Measurements from ENCODE around the gene ATRNL1.

ATRNL1 gene

DNA sequence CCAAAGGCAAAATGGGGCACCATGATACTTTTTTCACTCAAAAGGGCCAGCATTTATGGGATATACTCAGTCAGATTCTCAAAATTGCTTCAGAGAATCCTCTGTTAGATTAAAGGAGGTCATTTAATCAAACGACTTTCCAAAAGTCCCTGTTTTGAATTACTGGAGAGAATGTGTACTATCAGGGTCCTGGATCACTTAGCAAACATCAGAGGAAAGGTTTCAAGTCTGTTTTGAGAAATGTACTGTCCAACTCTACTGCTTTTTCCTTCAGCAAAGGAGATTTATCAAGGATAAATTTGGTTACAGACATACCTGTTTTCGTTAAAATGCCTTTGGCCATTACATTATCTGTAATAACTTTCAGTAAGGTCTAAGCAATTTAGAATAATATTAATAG lies 838.9 kb downstream of the ATRNL1 start:
- no peaks in the 10 kb centered on the region for H3K27me3 ChIP-seq (ENCODE audit: control insufficient read depth, insufficient read depth, low read length)

DNA sequence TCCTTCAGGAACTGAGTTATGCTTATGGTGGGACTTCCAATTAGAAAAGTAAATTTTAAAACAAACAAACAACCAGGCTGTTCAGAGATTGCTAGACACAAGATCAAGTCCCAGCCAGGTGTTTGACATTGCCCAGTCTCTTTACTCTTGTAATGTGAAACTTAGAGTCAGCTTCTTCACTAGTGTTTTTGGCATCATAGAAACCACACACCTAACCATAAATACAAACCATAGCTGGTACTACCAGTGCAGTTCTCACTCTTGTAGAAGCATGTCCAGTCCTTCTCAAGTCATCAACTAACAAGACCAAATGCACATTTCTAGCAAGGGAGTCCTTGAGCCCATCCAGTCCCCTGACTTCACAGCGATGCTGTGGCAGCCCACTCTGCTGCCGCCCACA lies 839.9 kb downstream of the ATRNL1 start:
- Histone ChIP-seq H3K27ac (ENCODE audit: low read depth, low read length) (no peak overlapping the region), H3K36me3 (ENCODE audit: control insufficient read depth, insufficient read depth, low read length) (no peaks in the 10 kb centered on the region), H3K4me3 (ENCODE audit: low read depth, low read length) (no peak overlapping the region), H3K9me3 (ENCODE audit: control insufficient read depth, insufficient read depth, low read depth, low read length) (no peaks in the 10 kb centered on the region), H3K27me3 (ENCODE audit: control insufficient read depth, insufficient read depth, low read length) (no peaks in the 10 kb centered on the region), H3K4me1 (ENCODE audit: control insufficient read depth, insufficient read depth, low read length) (no peaks in the 10 kb centered on the region), H3K9ac (ENCODE audit: low read length) (no peak overlapping the region)

More for the DNA sequence above, 838.9 kb downstream of the ATRNL1 start:
- H3K9me3 ChIP-seq (ENCODE audit: control insufficient read depth, insufficient read depth, low read depth, low read length): no peaks in the 10 kb centered on the region
- H3K4me1 ChIP-seq (ENCODE audit: control insufficient read depth, insufficient read depth, low read length): no peaks in the 10 kb centered on the region
- H3K4me3 ChIP-seq (ENCODE audit: low read depth, low read length): no peak overlapping the region
- H3K36me3 ChIP-seq (ENCODE audit: control insufficient read depth, insufficient read depth, low read length): no peaks in the 10 kb centered on the region
- H3K9ac ChIP-seq (ENCODE audit: low read length): no peak overlapping the region
- H3K27ac ChIP-seq (ENCODE audit: low read depth, low read length): no peak overlapping the region

DNA sequence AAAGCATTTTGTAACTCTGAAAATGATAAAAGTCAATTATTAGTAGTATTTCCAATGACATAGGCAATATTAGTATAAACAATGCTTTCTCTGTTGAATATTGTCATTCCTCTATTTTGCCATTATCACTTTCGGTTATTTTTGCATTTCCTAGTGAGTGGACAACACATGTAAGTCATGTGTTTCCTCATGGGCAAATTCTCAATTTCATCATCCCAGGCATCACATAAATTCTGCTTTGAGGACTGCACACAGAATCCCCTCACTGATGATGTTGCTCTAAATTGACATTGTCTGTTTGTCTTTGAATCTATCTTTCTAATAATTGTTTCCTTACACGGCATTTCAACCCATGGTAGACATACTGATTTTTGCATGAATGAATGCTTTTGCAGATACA lies 842.6 kb downstream of the ATRNL1 start:
- Histone ChIP-seq H3K27ac (ENCODE audit: low read depth, low read length) (no peak overlapping the region), H3K4me1 (ENCODE audit: control insufficient read depth, insufficient read depth, low read length) (no peaks in the 10 kb centered on the region), H3K9ac (ENCODE audit: low read length) (no peak overlapping the region), H3K27me3 (ENCODE audit: control insufficient read depth, insufficient read depth, low read length) (no peaks in the 10 kb centered on the region), H3K4me3 (ENCODE audit: low read depth, low read length) (no peak overlapping the region), H3K36me3 (ENCODE audit: control insufficient read depth, insufficient read depth, low read length) (no peaks in the 10 kb centered on the region), H3K9me3 (ENCODE audit: control insufficient read depth, insufficient read depth, low read depth, low read length) (no peaks in the 10 kb centered on the region; the same call in 1 of the 2 replicates)

DNA sequence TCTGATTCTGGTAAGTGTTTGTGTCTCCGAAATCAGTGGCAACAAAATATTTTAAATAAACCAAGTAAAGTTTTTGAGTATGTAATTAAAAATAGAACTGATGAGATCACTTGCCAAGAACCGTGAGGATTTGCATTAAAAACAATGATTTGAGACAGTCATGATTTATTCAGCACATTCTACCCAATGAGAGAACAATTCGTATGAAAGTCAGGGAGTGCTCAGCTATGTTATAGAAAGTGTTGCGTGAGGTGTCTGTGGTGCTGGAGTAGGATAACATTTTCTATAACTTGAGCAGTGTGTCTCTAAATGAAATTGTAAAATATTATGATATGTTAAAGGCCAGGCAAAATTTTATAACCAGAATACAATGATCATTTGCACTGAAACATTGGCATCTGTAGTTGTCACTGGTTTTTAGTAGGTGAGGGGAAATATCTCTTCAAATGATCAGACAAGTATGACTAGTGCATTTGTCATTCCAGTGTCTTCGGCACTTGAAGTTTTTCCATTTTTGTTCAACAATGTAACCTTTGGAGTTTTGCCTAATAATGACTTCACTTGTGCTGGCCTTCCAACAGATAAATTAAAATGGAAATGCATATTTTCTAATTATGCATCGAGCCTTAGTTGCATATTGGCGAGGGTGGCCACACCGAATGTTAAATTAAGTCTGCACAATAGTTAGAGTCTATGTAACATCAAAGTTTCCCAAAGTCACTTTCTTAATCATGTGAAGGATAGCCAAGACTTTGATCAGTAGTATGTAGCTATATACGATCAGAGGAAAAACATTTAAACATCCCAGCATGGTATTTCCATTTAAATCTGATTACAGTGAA lies 844.0 kb downstream of the ATRNL1 start:
- no peak overlapping the region for H3K27ac ChIP-seq (ENCODE audit: low read depth, low read length)

DNA sequence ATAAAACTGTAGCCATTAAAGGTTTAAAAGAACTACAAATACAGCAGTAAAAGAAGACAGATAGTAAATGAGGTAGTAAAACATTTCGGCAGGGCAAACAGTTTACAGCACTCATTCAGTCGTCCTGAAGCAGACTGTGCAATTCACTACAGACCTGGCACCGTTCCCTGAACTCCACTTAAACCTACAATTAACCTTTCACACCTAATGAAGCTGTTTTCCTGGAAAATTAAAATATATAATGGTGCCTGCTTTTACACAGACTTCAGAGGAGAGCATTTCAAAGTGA lies 844.5 kb downstream of the ATRNL1 start:
- Histone ChIP-seq H3K4me3 (ENCODE audit: low read depth, low read length) (no peak overlapping the region), H3K9me3 (ENCODE audit: control insufficient read depth, insufficient read depth, low read depth, low read length) (no peaks in the 10 kb centered on the region; the same call in 1 of the 2 replicates), H3K36me3 (ENCODE audit: control insufficient read depth, insufficient read depth, low read length) (no peaks in the 10 kb centered on the region), H3K4me1 (ENCODE audit: control insufficient read depth, insufficient read depth, low read length) (no peaks in the 10 kb centered on the region), H3K27me3 (ENCODE audit: control insufficient read depth, insufficient read depth, low read length) (no peaks in the 10 kb centered on the region), H3K27ac (ENCODE audit: low read depth, low read length) (no peak overlapping the region), H3K9ac (ENCODE audit: low read length) (no peak overlapping the region)

More for the DNA sequence above, 844.0 kb downstream of the ATRNL1 start:
- Histone ChIP-seq H3K4me3 (ENCODE audit: low read depth, low read length) (no peak overlapping the region), H3K9ac (ENCODE audit: low read length) (no peak overlapping the region), H3K9me3 (ENCODE audit: control insufficient read depth, insufficient read depth, low read depth, low read length) (no peaks in the 10 kb centered on the region; the same call in 1 of the 2 replicates), H3K27me3 (ENCODE audit: control insufficient read depth, insufficient read depth, low read length) (no peaks in the 10 kb centered on the region), H3K36me3 (ENCODE audit: control insufficient read depth, insufficient read depth, low read length) (no peaks in the 10 kb centered on the region), H3K4me1 (ENCODE audit: control insufficient read depth, insufficient read depth, low read length) (no peaks in the 10 kb centered on the region)

DNA sequence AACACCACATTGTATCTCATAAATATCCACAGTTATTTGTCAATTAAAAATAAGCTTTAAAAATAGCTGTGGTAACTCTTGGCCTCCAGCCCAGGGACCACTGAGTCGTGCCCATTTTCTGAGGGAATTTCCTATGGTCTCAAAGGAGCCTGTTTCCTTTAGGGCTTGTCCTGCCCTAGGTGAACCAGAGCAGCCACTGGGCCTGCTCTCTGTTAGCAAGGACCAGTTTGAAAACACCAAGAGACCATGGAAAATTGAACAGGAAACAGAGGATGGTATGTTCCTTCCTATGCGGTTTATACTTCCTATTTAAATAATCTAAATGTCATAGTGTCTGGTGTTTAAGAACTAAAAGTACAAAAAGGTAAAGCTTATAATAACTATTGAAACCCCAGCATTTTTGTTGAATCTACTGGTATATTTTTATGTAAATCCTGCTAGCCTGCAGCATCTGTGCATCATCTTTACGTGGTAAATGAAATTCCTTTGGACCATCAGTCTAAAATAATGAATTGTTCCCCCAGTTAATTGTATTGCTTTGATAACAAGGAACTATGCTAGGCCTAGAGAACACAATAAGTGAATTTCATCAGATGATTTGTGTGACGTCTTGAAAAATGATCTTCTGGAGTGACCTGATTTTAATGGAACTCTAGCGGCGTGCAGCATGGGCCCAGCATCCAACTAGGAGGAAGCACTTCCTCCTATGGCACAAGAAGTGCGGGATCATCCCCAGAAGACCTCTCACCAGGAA lies 846.1 kb downstream of the ATRNL1 start:
- H3K9me3 ChIP-seq (ENCODE audit: control insufficient read depth, insufficient read depth, low read depth, low read length): no peaks in the 10 kb centered on the region; the same call in 1 of the 2 replicates
- no peaks in the 10 kb centered on the region for H3K4me1 ChIP-seq (ENCODE audit: control insufficient read depth, insufficient read depth, low read length)
- no peak overlapping the region for H3K27ac ChIP-seq (ENCODE audit: low read depth, low read length)
- H3K4me3 ChIP-seq (ENCODE audit: low read depth, low read length): no peak overlapping the region
- no peaks in the 10 kb centered on the region for H3K36me3 ChIP-seq (ENCODE audit: control insufficient read depth, insufficient read depth, low read length)
- no peak overlapping the region for H3K9ac ChIP-seq (ENCODE audit: low read length)
- H3K27me3 ChIP-seq (ENCODE audit: control insufficient read depth, insufficient read depth, low read length): no peaks in the 10 kb centered on the region

DNA sequence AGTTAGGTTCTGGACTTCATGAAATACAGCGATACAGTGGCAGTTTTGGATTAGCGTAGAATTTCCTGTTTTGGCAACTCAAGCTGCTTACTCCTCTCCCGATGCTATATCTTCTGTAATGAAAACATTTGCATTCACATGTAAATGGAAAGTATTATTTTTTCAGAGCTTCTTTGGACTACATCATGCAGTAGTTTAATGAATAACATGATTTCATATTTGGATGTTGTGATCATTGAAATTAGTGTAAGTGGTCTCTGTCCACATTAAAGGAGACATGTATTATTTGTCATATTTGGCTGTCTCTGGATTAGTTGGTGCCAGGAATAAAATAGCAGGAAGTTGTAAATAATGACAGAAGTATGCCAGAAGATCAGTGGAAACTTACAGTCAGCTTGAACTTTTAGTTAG lies 848.2 kb downstream of the ATRNL1 start:
- H3K27me3 ChIP-seq (ENCODE audit: control insufficient read depth, insufficient read depth, low read length): no peaks in the 10 kb centered on the region
- no peaks in the 10 kb centered on the region; the same call in 1 of the 2 replicates for H3K9me3 ChIP-seq (ENCODE audit: control insufficient read depth, insufficient read depth, low read depth, low read length)
- H3K9ac ChIP-seq (ENCODE audit: low read length): no peak overlapping the region
- no peaks in the 10 kb centered on the region for H3K36me3 ChIP-seq (ENCODE audit: control insufficient read depth, insufficient read depth, low read length)
- no peak overlapping the region for H3K27ac ChIP-seq (ENCODE audit: low read depth, low read length)
- H3K4me3 ChIP-seq (ENCODE audit: low read depth, low read length): no peak overlapping the region
- no peaks in the 10 kb centered on the region for H3K4me1 ChIP-seq (ENCODE audit: control insufficient read depth, insufficient read depth, low read length)

DNA sequence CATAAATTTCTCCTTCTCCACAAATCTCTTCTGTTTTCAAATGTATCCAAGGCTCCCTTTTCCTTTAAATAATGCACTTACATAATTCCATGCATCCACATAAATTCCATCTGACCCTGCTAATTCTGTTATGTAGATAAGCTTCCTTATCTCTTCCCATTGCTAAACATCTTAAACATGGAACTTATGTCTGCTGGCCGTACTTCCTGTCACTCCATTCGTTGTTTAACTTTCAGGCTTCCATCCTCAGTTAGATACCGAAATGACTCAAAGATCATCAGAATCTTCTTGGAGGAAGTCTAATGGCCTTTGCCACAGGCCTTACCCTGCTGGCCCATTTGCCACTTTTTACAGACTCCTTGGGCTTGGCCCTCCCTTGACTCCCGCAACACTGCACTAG lies 848.9 kb downstream of the ATRNL1 start:
- no peak overlapping the region for H3K27ac ChIP-seq (ENCODE audit: low read depth, low read length)

DNA sequence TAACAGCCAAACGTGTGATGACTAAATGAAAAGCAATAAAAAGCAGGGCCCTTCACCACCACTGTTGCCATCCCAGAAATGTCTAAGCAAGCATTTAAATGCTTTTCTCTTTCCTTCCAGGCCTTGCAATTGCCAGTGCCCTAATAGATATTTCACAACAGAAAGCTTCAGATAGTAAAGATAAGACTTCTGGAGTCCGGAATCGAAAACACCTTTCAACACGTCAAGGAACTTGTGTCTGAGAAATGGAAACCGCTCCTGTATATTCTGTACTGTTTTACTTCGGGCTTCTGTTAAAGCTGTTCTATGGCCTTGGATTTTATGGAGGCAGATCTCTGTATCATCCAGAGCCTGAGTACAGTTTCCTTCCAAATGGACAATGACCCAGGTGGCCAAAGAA lies 851.4 kb downstream of the ATRNL1 start:
- H3K27me3 ChIP-seq (ENCODE audit: control insufficient read depth, insufficient read depth, low read length): no peaks in the 10 kb centered on the region
- no peak overlapping the region for H3K4me3 ChIP-seq (ENCODE audit: low read depth, low read length)
- H3K36me3 ChIP-seq (ENCODE audit: control insufficient read depth, insufficient read depth, low read length): no peaks in the 10 kb centered on the region
- no peaks in the 10 kb centered on the region; the same call in 1 of the 2 replicates for H3K9me3 ChIP-seq (ENCODE audit: control insufficient read depth, insufficient read depth, low read depth, low read length)
- peaks cover 10% of the 10 kb centered on the region for H3K4me1 ChIP-seq (ENCODE audit: control insufficient read depth, insufficient read depth, low read length)
- H3K27ac ChIP-seq (ENCODE audit: low read depth, low read length): no peak overlapping the region
- no peak overlapping the region for H3K9ac ChIP-seq (ENCODE audit: low read length)

More for the DNA sequence above, 848.9 kb downstream of the ATRNL1 start:
- H3K27me3 ChIP-seq (ENCODE audit: control insufficient read depth, insufficient read depth, low read length): no peaks in the 10 kb centered on the region
- no peaks in the 10 kb centered on the region for H3K36me3 ChIP-seq (ENCODE audit: control insufficient read depth, insufficient read depth, low read length)
- H3K4me3 ChIP-seq (ENCODE audit: low read depth, low read length): no peak overlapping the region
- H3K9me3 ChIP-seq (ENCODE audit: control insufficient read depth, insufficient read depth, low read depth, low read length): no peaks in the 10 kb centered on the region; the same call in 1 of the 2 replicates
- H3K9ac ChIP-seq (ENCODE audit: low read length): no peak overlapping the region
- H3K4me1 ChIP-seq (ENCODE audit: control insufficient read depth, insufficient read depth, low read length): peaks cover 6% of the 10 kb centered on the region; the same call in 1 of the 2 replicates

DNA sequence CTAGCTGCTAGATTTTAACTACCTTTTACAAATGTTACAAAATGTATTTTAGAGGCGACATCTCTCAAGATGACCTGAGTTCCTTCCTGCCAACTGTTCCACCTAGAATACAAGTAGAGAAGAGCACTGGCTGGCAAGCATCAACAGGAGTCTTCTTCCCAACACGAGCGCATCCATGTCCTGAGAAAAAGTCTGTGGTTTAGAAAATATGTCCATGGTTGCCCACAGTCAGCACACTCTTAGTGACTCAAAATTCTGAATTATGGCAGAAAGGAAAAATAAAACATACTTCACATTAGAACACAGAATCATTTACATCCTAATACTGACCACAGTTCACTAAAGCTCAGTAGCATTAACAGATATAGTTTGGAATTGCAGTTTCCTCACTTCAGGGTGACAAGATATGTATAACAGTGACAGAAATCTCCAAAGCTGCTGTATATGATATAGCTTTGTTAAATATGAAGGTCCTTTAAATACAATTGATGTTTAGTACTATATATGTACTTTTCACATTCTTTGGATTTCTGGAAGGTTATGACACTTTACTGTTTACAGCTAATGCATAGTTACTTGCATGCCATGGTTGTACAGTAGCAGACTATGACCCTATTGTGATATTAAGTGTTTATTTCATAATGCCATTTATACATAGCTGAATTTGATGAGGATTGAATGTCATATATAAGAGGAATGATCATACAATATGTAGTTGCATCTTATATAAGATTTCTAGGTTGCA lies 852.7 kb downstream of the ATRNL1 start:
- no peak overlapping the region for H3K27ac ChIP-seq (ENCODE audit: low read depth, low read length)

More for the DNA sequence above, 852.7 kb downstream of the ATRNL1 start:
- Histone ChIP-seq H3K27me3 (ENCODE audit: control insufficient read depth, insufficient read depth, low read length) (no peaks in the 10 kb centered on the region), H3K4me1 (ENCODE audit: control insufficient read depth, insufficient read depth, low read length) (peaks cover 10% of the 10 kb centered on the region), H3K4me3 (ENCODE audit: low read depth, low read length) (no peak overlapping the region), H3K9me3 (ENCODE audit: control insufficient read depth, insufficient read depth, low read depth, low read length) (no peaks in the 10 kb centered on the region), H3K9ac (ENCODE audit: low read length) (no peak overlapping the region), H3K36me3 (ENCODE audit: control insufficient read depth, insufficient read depth, low read length) (no peaks in the 10 kb centered on the region)
